H4 (cell line): ENCODE results near the gene ERGIC3. TPM values are rescaled to one million over a fixed set of nuclear protein-coding genes. Genes with fewer than 3 reads are reported as not detected.
A peak's percentile ranks its signal among the peaks of the same experiment; 100 is the strongest.

Source experiments
- DNase-seq: peaks from one replicate; pipeline ENCODE4 v3.0.0-alpha.2; 2015; ENCODE audit warnings: low spot score
- total RNA-seq: library from RNA; depleted of rRNA; stranded (reverse); fragments of >200 nt; shearing (Covaris generic); gene quantifications from 2 replicates; pipeline ENCODE4 v1.2.3, GENCODE V29; 2014; rRNA removed

The ERGIC3 gene
- 503 and 555 TPM in 2 replicates for total RNA-seq

DNA sequence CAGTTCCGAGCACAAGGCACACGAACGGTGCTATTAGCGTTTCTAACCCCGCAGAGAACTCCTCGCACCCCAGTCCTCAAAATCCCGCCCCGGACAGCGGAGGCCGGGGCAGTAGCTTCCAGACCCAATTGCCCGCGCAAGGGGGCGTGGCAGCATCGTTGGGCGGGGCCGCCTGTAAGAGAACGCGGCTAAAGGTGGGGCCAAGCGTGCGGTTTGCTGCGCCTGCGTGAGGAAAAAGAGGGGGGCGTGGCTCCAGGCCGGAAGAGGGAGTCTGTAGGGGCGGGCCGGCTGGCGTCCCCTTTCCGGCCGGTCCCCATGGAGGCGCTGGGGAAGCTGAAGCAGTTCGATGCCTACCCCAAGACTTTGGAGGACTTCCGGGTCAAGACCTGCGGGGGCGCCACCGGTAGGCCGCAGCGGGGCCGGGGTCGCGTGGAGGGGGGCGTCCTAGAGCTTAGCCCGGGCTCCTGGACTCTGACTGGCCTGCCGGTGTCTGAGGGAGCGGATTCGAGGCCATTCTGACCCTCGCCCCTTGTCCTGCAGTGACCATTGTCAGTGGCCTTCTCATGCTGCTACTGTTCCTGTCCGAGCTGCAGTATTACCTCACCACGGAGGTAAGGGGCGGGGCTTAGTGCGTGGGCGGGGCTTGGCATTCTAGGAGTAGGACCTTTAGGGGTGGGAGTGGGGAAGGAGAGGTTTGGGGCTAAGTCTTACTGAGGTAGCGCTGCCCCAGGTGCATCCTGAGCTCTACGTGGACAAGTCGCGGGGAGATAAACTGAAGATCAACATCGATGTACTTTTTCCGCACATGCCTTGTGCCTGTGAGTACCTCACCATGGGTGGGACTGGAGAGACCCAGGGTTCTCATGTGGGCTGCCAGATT lies at the start of gene ERGIC3:
ERGIC3 (plus strand) TSS at position 296 of the 880 bp plus-strand sequence; CDS start at position 316, 20 bp downstream.
- DNase-seq: peak; percentile 93

DNA sequence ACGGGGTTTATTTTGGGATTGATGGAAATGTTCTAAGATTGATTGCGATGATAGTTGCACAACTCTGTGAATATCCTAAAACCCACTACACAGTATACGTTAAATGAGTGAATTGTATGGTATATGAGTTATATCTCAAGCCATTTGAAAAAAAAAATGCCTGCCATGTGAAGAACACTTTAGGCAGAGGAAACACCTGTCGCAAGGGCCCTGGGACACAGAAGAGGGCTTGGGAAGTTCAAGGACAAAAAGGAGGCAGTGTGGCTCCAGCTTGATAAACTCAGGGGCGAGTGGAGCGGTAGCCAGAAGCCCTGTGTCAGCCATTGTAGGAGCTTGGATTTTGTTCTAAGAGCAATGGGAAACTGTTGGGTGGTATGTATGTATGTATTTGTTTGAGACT lies 49.5 kb upstream of the ERGIC3 start:
- no peak for DNase-seq

DNA sequence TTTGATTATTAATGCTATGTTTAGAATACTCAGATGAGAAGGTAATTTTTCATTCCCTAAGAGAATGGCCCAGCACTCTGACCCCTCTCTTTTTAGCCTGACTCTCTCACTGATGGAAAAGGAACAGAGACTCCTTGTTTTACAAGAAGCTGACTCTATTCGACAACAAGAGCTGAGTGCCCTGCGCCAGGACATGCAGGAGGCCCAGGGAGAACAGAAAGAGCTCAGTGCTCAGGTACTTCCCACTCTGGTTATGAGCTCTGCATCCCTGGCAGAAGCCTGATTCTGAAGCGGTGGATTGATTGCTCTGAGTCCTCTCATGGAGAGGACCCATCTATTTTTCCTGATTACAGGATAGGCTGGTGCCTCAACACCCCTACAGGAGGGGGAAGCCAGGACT lies 45.4 kb upstream of the ERGIC3 start:
- DNase-seq: no peak

DNA sequence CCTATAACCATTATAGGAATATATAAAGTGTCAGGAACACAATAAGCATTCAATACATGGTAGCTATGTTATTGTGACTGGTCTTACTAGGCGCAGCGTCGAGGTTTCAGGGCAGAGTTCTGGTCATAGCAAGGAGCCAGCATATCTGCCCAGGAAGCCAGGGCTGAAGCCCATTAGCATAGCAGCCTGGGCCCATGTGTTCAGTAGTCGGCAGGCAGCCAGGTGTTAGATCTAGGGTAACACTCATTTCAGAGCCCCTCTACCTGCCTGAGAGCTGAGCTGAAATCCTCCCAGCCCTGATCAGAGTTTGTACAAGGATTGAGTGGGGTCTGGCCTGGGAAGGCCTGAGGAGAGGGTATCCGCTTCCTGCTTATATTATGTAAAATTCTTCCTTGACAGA lies 44.6 kb upstream of the ERGIC3 start:
- DNase-seq: no peak

DNA sequence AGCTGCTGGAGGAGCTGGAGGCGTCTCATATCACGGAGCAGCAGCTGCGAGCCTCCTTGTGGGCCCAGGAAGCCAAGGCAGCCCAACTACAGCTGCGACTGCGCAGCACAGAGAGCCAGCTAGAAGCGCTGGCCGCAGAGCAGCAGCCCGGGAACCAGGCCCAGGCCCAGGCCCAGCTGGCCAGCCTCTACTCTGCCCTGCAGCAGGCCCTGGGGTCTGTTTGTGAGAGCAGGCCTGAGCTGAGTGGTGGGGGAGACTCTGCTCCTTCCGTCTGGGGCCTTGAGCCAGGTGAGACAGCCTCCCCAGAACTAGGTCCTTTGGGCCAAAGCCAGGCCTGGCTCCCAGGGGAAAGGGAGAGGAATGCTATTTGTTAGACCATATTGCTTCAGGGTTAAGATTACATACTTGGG lies 44.1 kb upstream of the ERGIC3 start:
- DNase-seq: no peak

DNA sequence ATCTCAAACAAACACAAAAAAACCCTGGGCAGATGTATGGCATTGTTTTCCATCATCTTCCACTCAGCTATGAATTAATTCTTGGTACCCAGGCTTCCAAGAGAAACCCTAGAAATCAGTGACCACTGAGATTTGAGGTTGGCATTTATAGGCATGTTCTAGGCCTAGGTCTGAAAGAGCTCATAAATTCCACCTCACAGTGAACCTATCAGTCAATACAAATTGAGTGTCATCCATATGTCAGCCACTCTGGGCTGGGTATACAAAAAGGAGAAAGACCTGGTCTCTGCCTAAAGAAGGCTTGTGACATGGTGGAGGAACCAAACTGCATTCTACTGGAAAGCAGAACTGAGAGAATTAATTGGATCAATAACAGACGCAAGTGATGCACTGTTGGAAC lies 42.6 kb upstream of the ERGIC3 start:
- no peak for DNase-seq

DNA sequence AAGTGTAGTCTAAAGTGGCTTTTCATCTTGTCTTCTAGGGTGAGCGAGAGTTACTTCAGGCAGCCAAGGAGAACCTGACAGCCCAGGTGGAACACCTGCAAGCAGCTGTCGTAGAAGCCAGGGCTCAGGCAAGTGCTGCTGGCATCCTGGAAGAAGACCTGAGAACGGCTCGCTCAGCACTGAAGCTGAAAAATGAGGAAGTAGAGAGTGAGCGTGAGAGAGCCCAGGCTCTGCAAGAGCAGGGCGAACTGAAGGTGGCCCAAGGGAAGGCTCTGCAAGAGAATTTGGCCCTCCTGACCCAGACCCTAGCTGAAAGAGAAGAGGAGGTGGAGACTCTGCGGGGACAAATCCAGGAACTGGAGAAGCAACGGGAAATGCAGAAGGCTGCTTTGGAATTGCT lies 39.5 kb upstream of the ERGIC3 start:
- DNase-seq: no peak

DNA sequence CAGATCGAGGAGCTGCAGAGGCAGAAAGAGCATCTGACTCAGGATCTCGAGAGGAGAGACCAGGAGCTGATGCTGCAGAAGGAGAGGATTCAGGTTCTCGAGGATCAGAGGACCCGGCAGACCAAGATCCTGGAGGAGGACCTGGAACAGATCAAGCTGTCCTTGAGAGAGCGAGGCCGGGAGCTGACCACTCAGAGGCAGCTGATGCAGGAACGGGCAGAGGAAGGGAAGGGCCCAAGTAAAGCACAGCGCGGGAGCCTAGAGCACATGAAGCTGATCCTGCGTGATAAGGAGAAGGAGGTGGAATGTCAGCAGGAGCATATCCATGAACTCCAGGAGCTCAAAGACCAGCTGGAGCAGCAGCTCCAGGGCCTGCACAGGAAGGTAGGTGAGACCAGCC lies 38.6 kb upstream of the ERGIC3 start:
- DNase-seq: no peak

DNA sequence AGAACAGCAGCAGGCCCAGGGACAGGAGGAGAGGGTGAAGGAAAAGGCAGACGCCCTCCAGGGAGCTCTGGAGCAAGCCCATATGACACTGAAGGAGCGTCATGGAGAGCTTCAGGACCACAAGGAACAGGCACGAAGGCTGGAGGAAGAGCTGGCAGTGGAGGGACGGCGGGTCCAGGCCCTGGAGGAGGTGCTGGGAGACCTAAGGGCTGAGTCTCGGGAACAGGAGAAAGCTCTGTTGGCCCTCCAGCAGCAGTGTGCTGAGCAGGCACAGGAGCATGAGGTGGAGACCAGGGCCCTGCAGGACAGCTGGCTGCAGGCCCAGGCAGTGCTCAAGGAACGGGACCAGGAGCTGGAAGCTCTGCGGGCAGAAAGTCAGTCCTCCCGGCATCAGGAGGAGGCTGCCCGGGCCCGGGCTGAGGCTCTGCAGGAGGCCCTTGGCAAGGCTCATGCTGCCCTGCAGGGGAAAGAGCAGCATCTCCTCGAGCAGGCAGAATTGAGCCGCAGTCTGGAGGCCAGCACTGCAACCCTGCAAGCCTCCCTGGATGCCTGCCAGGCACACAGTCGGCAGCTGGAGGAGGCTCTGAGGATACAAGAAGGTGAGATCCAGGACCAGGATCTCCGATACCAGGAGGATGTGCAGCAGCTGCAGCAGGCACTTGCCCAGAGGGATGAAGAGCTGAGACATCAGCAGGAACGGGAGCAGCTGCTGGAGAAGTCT lies 37.9 kb upstream of the ERGIC3 start:
- no peak for DNase-seq

DNA sequence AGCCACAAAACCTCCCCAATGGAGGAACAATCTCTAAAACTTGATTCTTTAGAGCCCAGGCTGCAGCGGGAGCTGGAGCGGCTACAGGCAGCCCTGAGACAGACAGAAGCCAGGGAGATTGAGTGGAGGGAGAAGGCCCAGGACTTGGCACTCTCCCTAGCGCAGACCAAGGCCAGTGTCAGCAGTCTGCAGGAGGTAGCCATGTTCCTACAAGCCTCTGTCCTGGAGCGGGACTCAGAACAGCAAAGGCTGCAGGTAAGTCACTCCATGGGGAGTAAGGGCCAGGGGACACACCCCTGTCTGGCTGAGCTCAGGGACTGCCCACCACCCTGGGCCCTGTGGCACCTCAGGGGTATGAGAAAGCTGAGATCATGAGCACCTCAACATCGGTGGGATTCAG lies 37.1 kb upstream of the ERGIC3 start:
- no peak for DNase-seq

DNA sequence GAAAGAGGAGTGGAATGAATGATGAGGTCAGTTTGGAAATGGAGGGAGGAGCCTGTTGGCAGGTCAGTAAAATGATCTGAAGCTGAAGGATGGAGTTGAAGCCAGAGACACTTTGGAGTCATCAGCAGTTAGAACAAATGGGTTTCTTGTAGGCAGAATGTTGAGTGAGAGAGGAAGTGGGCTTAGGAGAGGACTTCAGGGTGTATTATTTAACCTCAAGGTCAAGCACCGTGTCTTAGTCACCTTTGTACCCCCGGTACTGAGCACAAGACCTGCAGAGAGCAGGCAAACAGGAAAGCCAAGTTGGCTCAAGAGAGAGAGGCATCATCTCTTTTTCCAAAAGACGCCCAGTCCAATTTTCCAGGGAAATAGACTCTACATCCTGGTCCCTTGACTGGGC lies 35.7 kb upstream of the ERGIC3 start:
- DNase-seq: no peak

DNA sequence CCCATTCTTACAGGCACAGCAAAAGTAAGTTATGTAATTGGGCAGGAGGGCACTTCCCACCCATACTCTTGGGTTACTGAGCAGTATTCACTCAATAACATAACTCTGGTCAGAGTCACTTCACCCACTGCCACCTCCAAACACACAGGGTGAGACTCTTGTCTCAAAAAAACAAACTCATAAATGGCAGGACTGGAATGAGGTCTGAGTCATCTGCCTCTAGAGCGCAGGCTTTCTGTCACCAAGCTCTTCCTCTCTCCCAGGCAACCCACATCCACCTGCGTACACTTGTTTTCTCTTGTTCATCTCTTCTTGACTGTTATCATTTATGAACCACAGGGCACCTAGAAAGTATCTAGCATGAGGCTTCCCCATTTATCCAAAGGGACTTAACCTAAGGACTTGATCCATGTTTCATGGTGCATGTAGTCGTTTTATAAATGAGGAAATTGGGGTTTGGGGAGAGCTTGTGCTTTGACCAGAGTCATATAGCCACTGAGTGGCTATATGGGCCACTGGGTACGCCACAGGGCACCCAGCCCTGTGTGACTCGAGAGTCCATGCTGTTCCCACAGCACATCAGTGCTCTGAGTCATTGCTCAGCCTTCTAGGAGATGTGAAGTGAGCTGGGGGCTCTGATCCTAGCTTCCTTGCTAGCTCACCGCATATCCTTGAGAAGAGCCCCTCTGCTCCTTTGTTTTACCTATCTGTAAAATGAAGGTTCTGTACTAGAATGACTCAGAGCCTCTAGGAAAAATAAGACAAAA lies 34.8 kb upstream of the ERGIC3 start:
- no peak for DNase-seq

DNA sequence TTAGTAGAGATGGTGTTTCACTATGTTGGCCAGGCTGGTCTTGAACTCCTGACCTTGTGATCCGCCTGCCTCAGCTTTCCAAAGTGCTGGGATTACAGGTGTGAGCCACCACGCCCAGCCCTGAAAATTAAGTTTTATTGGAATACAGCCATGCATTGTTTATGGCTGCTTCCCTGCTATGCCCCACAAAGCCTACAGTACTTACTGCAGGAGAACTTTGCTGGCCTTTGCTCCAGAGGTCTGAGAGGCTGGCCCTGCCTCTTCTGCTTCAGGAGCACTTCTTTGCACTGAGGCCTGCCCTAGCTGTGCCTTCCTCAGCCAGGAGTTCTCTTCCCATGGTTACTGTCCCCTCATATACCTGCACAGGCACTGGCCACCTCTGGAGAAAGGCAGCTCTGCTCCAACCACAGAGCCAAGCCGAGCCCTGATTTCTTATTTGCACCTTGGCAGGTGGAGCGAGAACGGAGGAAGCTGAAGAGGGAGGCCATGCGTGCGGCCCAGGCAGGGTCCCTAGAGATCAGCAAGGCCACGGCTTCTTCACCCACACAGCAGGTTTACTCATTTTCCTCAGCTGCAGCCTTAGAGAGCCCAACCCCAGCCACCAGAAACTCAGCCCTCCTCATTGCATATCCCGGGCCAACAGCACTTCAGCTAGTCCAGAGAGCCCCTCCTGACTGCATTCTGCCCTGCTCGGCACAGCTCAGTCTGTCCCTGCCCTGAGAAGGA lies 33.2 kb upstream of the ERGIC3 start:
- DNase-seq: no peak

DNA sequence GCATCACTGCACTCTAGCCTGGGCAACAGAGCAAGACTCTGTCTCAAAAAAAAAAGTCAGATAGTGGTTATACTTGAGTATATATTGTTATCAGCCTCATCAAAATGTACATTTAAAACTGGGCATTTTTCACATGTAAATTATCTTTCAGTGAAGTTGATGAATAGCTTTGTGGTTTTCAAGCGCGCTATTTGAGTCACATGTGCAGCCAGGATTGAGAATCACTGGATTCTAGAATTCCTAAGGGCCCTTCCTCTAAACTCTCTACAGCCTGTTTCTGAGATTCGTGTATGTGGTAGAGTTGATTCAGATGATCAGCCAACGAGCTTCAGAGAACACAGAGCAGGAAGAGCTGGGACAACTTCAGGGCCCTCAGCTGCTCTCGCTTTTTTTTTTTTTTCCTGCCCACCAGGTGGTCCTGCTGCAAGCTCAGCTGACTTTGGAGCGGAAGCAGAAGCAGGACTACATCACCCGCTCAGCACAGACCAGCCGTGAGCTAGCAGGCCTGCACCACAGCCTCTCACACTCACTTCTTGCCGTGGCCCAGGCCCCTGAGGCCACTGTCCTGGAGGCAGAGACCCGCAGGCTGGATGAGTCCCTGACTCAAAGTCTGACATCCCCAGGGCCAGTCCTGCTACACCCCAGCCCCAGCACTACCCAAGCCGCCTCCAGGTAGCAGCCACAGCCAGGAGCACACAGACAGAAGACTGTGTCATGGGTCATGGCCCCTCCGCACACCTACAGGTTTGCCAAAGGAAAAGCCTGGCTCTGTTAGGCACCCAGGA lies 30.7 kb upstream of the ERGIC3 start:
- DNase-seq: no peak

DNA sequence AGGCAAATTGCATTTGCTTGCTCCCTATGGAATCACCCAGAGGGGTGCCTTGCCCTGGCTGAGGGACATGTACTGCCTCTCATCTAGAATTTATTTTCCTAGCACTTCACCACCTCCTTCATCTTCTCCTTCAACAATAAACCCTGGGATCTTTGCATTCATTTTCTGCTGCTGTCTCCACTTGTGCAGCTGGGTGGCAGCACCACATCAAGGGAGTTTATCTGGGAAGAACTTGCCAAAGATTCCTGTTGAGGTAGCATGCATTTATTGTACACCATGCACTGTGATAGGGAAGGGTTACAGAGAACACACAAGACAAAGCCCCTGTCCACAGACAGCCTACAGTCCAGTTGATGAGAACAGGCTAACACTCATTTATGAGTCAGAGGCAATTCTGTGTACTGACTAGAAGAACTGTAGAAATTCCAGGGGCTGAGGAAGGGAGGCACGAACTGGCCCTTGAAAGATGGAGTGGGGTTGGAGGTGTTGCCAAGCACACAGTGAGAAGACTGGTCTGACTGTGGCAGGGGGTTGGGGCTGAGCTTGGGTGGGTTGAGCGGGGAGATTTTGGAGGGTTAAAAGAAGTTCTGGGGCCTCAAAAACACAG lies 30.0 kb upstream of the ERGIC3 start:
- peak; percentile 33 for DNase-seq

DNA sequence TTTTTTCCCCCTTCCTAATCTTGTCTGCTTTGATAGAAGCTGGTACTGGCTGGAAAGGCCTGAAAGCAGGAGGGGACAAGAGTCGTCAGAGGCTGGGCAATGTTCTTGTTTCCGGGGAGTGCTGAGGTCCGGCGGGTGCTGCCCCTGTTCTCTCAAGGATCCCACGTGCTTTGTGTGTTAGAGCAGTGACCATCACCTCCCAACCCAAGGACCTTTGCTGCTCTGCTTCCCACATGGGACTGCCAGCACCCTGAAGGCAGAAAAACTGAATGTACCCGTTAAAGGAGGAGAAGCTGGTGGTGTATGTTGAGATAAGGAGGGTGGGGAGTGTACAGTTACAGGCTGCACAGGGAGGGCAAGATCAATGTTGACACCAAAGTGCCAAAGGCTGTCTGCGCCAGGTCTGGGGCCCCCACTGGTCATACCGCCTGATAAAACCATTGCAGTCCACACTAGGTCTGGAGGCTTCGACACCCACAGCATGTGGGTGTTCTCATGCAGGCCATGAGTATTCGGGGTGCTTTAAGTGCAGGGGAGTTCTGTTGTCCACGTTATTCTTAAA lies 27.4 kb upstream of the ERGIC3 start:
- DNase-seq: no peak

DNA sequence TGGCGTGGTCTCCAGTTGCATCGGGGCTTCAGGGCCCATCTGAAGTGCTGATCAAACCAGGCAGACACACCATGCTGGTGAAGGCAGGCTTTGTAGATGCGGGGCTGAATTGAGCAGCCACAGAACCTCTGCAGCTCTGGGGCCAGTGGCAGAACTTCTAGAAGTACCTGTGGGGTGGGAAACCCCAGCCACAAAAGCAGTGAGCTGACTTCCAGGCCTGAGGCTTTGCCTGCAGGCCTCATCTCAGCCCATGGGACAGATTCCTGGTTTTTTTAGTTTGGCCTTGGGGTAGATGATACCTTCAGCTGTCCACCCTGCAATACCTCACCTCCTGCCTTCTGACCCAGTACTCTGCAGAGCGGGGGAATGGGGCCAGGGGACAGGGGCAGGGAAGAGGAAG lies 26.5 kb upstream of the ERGIC3 start:
- no peak for DNase-seq

DNA sequence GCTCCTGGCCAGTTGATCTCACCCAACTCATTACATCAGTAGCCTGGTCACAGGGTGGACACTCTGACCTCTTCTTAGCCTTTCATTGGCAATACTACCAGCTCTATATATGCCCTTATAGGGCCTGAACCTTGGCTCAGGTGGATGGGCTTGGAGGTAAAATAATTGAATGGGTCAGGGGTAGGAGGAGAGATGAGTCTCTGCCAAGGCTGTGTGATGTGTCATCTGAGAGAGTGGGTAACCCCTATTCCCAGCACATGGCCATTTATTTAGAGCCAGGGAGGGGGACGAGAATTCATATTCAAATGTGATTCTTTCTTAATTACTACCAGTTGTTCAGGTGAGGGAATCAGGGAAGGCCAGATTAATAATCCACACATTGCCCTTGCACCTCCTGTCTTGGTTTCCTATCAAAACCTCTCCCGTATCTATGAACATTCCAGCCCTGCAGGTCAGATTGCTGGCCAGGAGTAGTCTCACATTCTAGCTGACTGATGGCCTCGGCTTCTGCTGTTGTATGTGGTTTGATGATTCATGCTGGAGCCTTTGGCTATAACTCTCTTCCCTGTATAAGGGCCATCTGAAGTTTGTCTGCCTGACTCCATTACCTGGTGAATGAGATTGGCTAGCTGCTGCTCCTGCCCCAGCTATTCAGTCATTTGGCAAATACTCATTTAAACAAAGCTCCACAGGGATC lies 25.8 kb upstream of the ERGIC3 start:
- DNase-seq: peak; percentile 67

DNA sequence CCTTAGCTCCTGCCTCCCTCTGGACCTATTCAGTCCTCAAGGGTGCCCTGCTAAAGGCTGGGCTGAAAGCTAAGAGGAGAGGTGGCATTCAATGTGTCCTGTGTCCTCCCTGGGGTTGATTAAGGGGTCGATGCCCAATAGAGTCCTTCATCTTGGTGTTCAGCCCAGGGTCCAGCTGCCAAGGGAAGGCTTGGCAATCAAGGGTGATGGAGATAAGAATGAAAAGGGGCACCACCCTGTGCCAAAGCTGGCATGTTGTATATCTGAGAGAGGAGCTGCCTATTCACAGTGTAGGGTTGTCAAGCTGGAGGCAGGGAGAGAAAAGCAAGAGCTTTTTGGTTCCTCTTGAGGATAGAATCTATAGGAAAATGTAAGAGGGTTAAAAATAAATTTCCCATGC lies 24.8 kb upstream of the ERGIC3 start:
- no peak for DNase-seq
